HepG2 (cell line): ENCODE data around the gene C4orf36.
"Not testable (repeated sequence)": the region's sequence is repeated elsewhere in the genome, so short reads cannot be mapped to it uniquely, and the experiment has no call there.

Experiments
- BHLHE40 ChIP-seq: IDR thresholded peaks from 2 replicates; pipeline ENCODE4 v1.6.1; 2011; ENCODE audit warnings: low read length, improper control_type of control experiment
- POLR2A ChIP-seq, 2 experiments: IDR thresholded peaks; 2 replicates each; pipeline ENCODE4 v1.6.1; 2011; ENCODE audit warnings: low read depth in 2 of 2, low read length in 2 of 2, mild to moderate bottlenecking in 1 of 2, moderate library complexity in 1 of 2; ENCODE audit not compliant: insufficient read depth in 1 of 2

DNA sequence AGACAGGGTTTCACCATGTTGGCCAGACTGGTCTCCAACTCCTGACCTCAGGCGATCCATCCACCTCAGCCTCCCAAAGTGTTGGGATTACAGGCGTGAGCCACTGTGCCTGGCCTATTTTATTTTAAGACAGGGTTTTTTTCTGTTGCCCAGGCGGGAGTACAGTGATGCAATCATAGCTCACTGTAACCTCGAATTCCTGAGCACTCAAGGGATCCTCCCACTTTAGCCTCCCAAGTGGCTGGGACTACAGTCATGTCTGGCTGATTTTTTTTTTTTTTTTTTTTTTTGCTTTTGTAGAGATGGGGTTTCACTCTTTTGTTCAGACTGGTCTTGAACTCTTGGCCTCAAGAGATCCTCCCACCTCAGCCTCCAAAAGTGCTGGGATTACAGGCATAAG, 16.8 kb downstream of the C4orf36 start:
- not testable (repeated sequence) for TF ChIP-seq BHLHE40; POLR2A (IDR thresholded peaks at IDR 0.05; ENCODE audit: insufficient read depth in 1 of 2, low read depth in 2 of 2, low read length in 2 of 2)
